Mesenchymal stem cell (in vitro differentiated cells and primary cell): ENCODE measurements around the gene LIFR.
A peak's percentile ranks its signal among the peaks of the same experiment; 100 is the strongest.

ENCODE experiments used
- DNase-seq: peaks from one replicate; pipeline ENCODE4 v3.0.0-alpha.2; 2013
- H2AFZ ChIP-seq: one replicate; pipeline ENCODE4 v1.6.1; 2013; ENCODE audit warnings: low read depth, mild to moderate bottlenecking, control low read depth, inconsistent platforms, low read length, moderate library complexity
- H2AK5ac ChIP-seq: 2 replicates; pipeline ENCODE4 v1.6.1; 2013; ENCODE audit warnings: low read length, moderate library complexity, mild to moderate bottlenecking, inconsistent platforms; ENCODE audit not compliant: severe bottlenecking
- H2BK120ac ChIP-seq: one replicate; pipeline ENCODE4 v1.6.1; 2013; ENCODE audit warnings: low read depth, mild to moderate bottlenecking, inconsistent platforms, low read length, moderate library complexity
- H2BK12ac ChIP-seq, 2 experiments: one replicate each; pipeline ENCODE4 v1.6.1; 2013; ENCODE audit warnings: inconsistent platforms in 2 of 2, low read length in 2 of 2, mild to moderate bottlenecking in 2 of 2, moderate library complexity in 2 of 2, control low read depth in 1 of 2
- H2BK15ac ChIP-seq: one replicate; pipeline ENCODE4 v1.6.1; 2013; ENCODE audit warnings: mild to moderate bottlenecking, low read depth, inconsistent platforms; ENCODE audit not compliant: poor library complexity, severe bottlenecking
- H2BK5ac ChIP-seq: 2 replicates; pipeline ENCODE4 v1.6.1; 2013; ENCODE audit warnings: low read depth, mild to moderate bottlenecking, low read length, control low read depth, inconsistent platforms; ENCODE audit not compliant: poor library complexity, severe bottlenecking
- H3K14ac ChIP-seq, 2 experiments: one replicate each; pipeline ENCODE4 v1.6.1; 2013; ENCODE audit warnings: inconsistent platforms in 2 of 2, low read length in 2 of 2, control low read depth in 1 of 2, mild to moderate bottlenecking in 1 of 2, moderate library complexity in 1 of 2
- H3K18ac ChIP-seq, 2 experiments: one replicate each; pipeline ENCODE4 v1.6.1; 2013; ENCODE audit warnings: inconsistent platforms in 2 of 2, low read length in 2 of 2, control low read depth in 1 of 2, low read depth in 1 of 2, mild to moderate bottlenecking in 1 of 2
- H3K23ac ChIP-seq, 2 experiments: one replicate each; pipeline ENCODE4 v1.6.1; 2013; ENCODE audit warnings: inconsistent platforms in 2 of 2, low read length in 2 of 2, mild to moderate bottlenecking in 2 of 2, moderate library complexity in 2 of 2, control low read depth in 1 of 2
- H3K27ac ChIP-seq: 2 replicates; pipeline ENCODE4 v1.5.1; 2013; ENCODE audit warnings: mild to moderate bottlenecking, moderate library complexity, low read length, control low read depth, inconsistent platforms; ENCODE audit not compliant: poor library complexity, severe bottlenecking
- H3K27me3 ChIP-seq, 2 experiments: 2 replicates each; pipeline versions ENCODE4 v1.6.1 to v1.7.0; 2013; ENCODE audit warnings: low read length in 2 of 2, mild to moderate bottlenecking in 2 of 2, moderate library complexity in 2 of 2, control low read depth in 1 of 2, inconsistent platforms in 1 of 2; ENCODE audit not compliant: control insufficient read depth in 1 of 2, insufficient read depth in 1 of 2
- H3K36me3 ChIP-seq, 2 experiments: 2 replicates each; pipeline versions ENCODE4 v1.6.1 to v1.7.0; 2013; ENCODE audit warnings: low read length in 2 of 2, control low read depth in 1 of 2, inconsistent platforms in 1 of 2, low read depth in 1 of 2, mild to moderate bottlenecking in 1 of 2; ENCODE audit not compliant: insufficient read depth in 2 of 2, control insufficient read depth in 1 of 2
- H3K4ac ChIP-seq, 2 experiments: one replicate each; pipeline ENCODE4 v1.6.1; 2013; ENCODE audit warnings: inconsistent platforms in 2 of 2, low read length in 2 of 2, mild to moderate bottlenecking in 2 of 2, moderate library complexity in 2 of 2, control low read depth in 1 of 2, low read depth in 1 of 2
- H3K4me1 ChIP-seq: 2 replicates; pipeline ENCODE4 v1.6.1; 2013; ENCODE audit warnings: low read depth, low read length, control low read depth; ENCODE audit not compliant: control insufficient read depth, insufficient read depth
- H3K4me2 ChIP-seq: 2 replicates; pipeline ENCODE4 v1.6.1; 2013; ENCODE audit warnings: low read length, mild to moderate bottlenecking, inconsistent platforms; ENCODE audit not compliant: poor library complexity, severe bottlenecking
- H3K4me3 ChIP-seq, 2 experiments: 2 replicates each; pipeline versions ENCODE4 v1.5.1 to v1.7.0; 2013; ENCODE audit warnings: low read length in 2 of 2, mild to moderate bottlenecking in 2 of 2, control low read depth in 1 of 2, low read depth in 1 of 2; ENCODE audit not compliant: insufficient read depth in 1 of 2
- H3K79me1 ChIP-seq: replicated peaks from 2 replicates; pipeline ENCODE4 v1.6.1; 2013; ENCODE audit warnings: mild to moderate bottlenecking, control low read depth, low read length, inconsistent platforms; ENCODE audit not compliant: poor library complexity, severe bottlenecking
- H3K9ac ChIP-seq: 2 replicates; pipeline ENCODE4 v1.7.0; 2013; ENCODE audit warnings: mild to moderate bottlenecking, low read length, moderate library complexity
- H3K9me3 ChIP-seq: 2 replicates; pipeline ENCODE4 v1.7.0; 2013; ENCODE audit warnings: mild to moderate bottlenecking, low read length; ENCODE audit not compliant: control insufficient read depth
- H4K8ac ChIP-seq: one replicate; pipeline ENCODE4 v1.6.1; 2013; ENCODE audit warnings: inconsistent platforms, mild to moderate bottlenecking, low read length, moderate library complexity
- H4K91ac ChIP-seq: one replicate; pipeline ENCODE4 v1.6.1; 2013; ENCODE audit warnings: mild to moderate bottlenecking, low read length, inconsistent platforms
- WGBS: methylation state at CpG from one replicate; pipeline ENCODE4 v1.1.7; 2013; ENCODE audit warnings: mixed read lengths; 5-methylcytosine and 5-hydroxymethylcytosine counted together

Gene LIFR

GRCh38 chr5:38434966-38435705, 121.3 kb downstream of the LIFR start:
- Histone ChIP-seq H3K4me2 (no peak overlapping the region), H3K4me1 (peaks cover 22% of the 10 kb centered on the region), H3K23ac (no peak overlapping the region), H3K14ac (no peak overlapping the region), H4K91ac (no peak overlapping the region), H3K4ac (no peak overlapping the region), H2BK15ac (no peak overlapping the region), H3K36me3 (no peaks in the 10 kb centered on the region), H4K8ac (peak overlapping the region; percentile 73), H3K18ac (peak overlapping the region in 1 of 2 experiments; percentile 89), H3K79me1 (no peaks in the 10 kb centered on the region), H3K4me3 (no peak overlapping the region), H2AFZ (no peak overlapping the region), H3K27ac (no peak overlapping the region), H2BK120ac (no peak overlapping the region), H2BK5ac (no peak overlapping the region), H2AK5ac (no peak overlapping the region), H3K27me3 (peaks cover 0 to 3% of the 10 kb centered on the region in 2 experiments), H3K9ac (no peak overlapping the region), H3K9me3 (no peaks in the 10 kb centered on the region), H2BK12ac (peak overlapping the region in 1 of 2 experiments; percentile 93)
- 96% methylated on average over 4 of the region's 7 CpGs for WGBS
- no peak for DNase-seq

GRCh38 chr5:38433160-38433861, 123.1 kb downstream of the LIFR start:
- peak overlapping the region; percentile 6 to 49 for H3K4ac ChIP-seq
- H2BK5ac ChIP-seq, result no peak overlapping the region
- peak overlapping the region; percentile 85 to 95 for H2BK12ac ChIP-seq
- no peaks in the 10 kb centered on the region for H3K27me3 ChIP-seq
- H3K23ac ChIP-seq, result no peak overlapping the region
- H2BK120ac ChIP-seq, result peak overlapping the region; percentile 82
- H3K4me1 ChIP-seq, result peaks cover 22% of the 10 kb centered on the region
- H3K9ac ChIP-seq, result no peak overlapping the region
- no peaks in the 10 kb centered on the region for H3K36me3 ChIP-seq
- H3K4me2 ChIP-seq, result no peak overlapping the region
- H3K27ac ChIP-seq, result peak overlapping the region; percentile 58
- H3K18ac ChIP-seq, result peak overlapping the region; percentile 35 to 72
- DNase-seq, result peak; percentile 94
- peak overlapping the region; percentile 27 for H2AK5ac ChIP-seq
- 23% methylated on average over 5 of the region's 6 CpGs for WGBS
- H3K79me1 ChIP-seq, result no peaks in the 10 kb centered on the region
- no peak overlapping the region for H3K14ac ChIP-seq
- no peak overlapping the region for H2BK15ac ChIP-seq
- H4K91ac ChIP-seq, result peak overlapping the region; percentile 89
- no peak overlapping the region for H2AFZ ChIP-seq
- H4K8ac ChIP-seq, result peak overlapping the region; percentile 66
- H3K4me3 ChIP-seq, result no peak overlapping the region
- H3K9me3 ChIP-seq, result no peaks in the 10 kb centered on the region

GRCh38 chr5:38431242-38431853, 125.1 kb downstream of the LIFR start:
- H2AK5ac ChIP-seq, result no peak overlapping the region
- peak overlapping the region in 1 of 2 experiments; percentile 14 for H3K18ac ChIP-seq
- no peaks in the 10 kb centered on the region for H3K27me3 ChIP-seq
- H3K4me3 ChIP-seq, result no peak overlapping the region
- no peak overlapping the region for H2BK120ac ChIP-seq
- no peak overlapping the region for H3K14ac ChIP-seq
- DNase-seq, result no peak
- H2BK12ac ChIP-seq, result peak overlapping the region; percentile 38
- no peak overlapping the region for H3K4ac ChIP-seq
- no peaks in the 10 kb centered on the region for H3K36me3 ChIP-seq
- H3K9me3 ChIP-seq, result no peaks in the 10 kb centered on the region
- no peak overlapping the region for H3K23ac ChIP-seq
- no peak overlapping the region for H4K8ac ChIP-seq
- H2AFZ ChIP-seq, result no peak overlapping the region
- H3K79me1 ChIP-seq, result no peaks in the 10 kb centered on the region
- WGBS, result no CpG with 5 or more reads among the region's 1 CpG
- no peak overlapping the region for H2BK15ac ChIP-seq
- H3K9ac ChIP-seq, result no peak overlapping the region
- peaks cover 20% of the 10 kb centered on the region for H3K4me1 ChIP-seq
- H3K27ac ChIP-seq, result no peak overlapping the region
- H2BK5ac ChIP-seq, result no peak overlapping the region
- no peak overlapping the region for H3K4me2 ChIP-seq
- H4K91ac ChIP-seq, result no peak overlapping the region
